CD4-positive, alpha-beta T cell (primary cell): ENCODE results near the gene CCDC186. TPM values are rescaled to one million over a fixed set of nuclear protein-coding genes. Genes with fewer than 3 reads are reported as not detected.

Source experiments
- ATAC-seq: fragments of 200-7000 bp; cut with Tn5 transposase; one replicate; pipeline ENCODE4 v1.10.0; 2022; ENCODE audit warnings: mild to moderate bottlenecking; ENCODE audit not compliant: poor library complexity
- CTCF ChIA-PET: fragments of 350-600 bp; sonication (Branson Sonifier 250); formaldehyde crosslinking; loops from one replicate; lab custom pipeline; 2021; ENCODE audit warnings: antibody characterized with exemption, inconsistent platforms; lab: Charles Lee
- POLR2A ChIA-PET: fragments of 350-600 bp; sonication (Branson Sonifier 250); formaldehyde crosslinking; loops from one replicate; lab custom pipeline; 2021; ENCODE audit warnings: antibody characterized with exemption, inconsistent platforms; lab: Charles Lee
- DNase-seq, 14 experiments: peaks; one replicate each; pipeline ENCODE4 v3.0.0-alpha.2; 2013 to 2020; ENCODE audit warnings: mixed read lengths in 2 of 14
- H3K27ac ChIP-seq, 2 donors: one replicate each; pipeline versions ENCODE4 v1.5.1 to v1.7.0; 2013; ENCODE audit warnings: low read length in 2 of 2, low read depth in 1 of 2, mild to moderate bottlenecking in 1 of 2
- H3K27me3 ChIP-seq, 2 experiments: 1 replicate in 1 of 2; 2 replicates in 1 of 2; pipeline versions ENCODE4 v1.6.1 to v1.7.0; 2013; ENCODE audit warnings: low read length in 2 of 2, control low read depth in 1 of 2, mild to moderate bottlenecking in 1 of 2, moderate library complexity in 1 of 2; ENCODE audit not compliant: insufficient read depth in 2 of 2, control insufficient read depth in 1 of 2
- H3K36me3 ChIP-seq: one replicate; pipeline ENCODE4 v1.6.1; 2013; ENCODE audit warnings: low read length, control low read depth; ENCODE audit not compliant: insufficient read depth
- H3K4me1 ChIP-seq: one replicate; pipeline ENCODE4 v1.6.1; 2013; ENCODE audit warnings: low read length, control low read depth; ENCODE audit not compliant: insufficient read depth
- H3K4me3 ChIP-seq: one replicate; pipeline ENCODE4 v1.5.1; 2013; ENCODE audit warnings: mild to moderate bottlenecking, low read length, moderate library complexity
- H3K9me3 ChIP-seq, 2 experiments: 1 replicate in 1 of 2; 2 replicates in 1 of 2; pipeline versions ENCODE4 v1.6.1 to v1.7.0; 2013; ENCODE audit warnings: low read length in 2 of 2, mild to moderate bottlenecking in 2 of 2, control low read depth in 1 of 2, moderate library complexity in 1 of 2; ENCODE audit not compliant: control insufficient read depth in 1 of 2, insufficient read depth in 1 of 2
- H3K27ac Mint-ChIP-seq: one replicate; pipeline ENCODE4 v1.8.0; 2020; ENCODE audit warnings: mixed read lengths
- H3K27me3 Mint-ChIP-seq: one replicate; pipeline ENCODE4 v1.8.0; 2021; ENCODE audit warnings: mixed read lengths
- H3K36me3 Mint-ChIP-seq: one replicate; pipeline ENCODE4 v1.8.0; 2021; ENCODE audit warnings: low read depth, mixed read lengths
- H3K4me1 Mint-ChIP-seq: one replicate; pipeline ENCODE4 v1.8.0; 2021; ENCODE audit warnings: low read depth, mixed read lengths
- H3K4me3 Mint-ChIP-seq: one replicate; pipeline ENCODE4 v1.8.0; 2020; ENCODE audit warnings: mild to moderate bottlenecking, mixed read lengths
- H3K9me3 Mint-ChIP-seq: one replicate; pipeline ENCODE4 v1.8.0; 2020; ENCODE audit warnings: mixed read lengths
- intact Hi-C, 2 experiments: fragments of 100-400 bp; cut with DNase I in 1 of 2; cut with micrococcal nuclease in 1 of 2; formaldehyde crosslinking; loops; one replicate each; pipeline versions ENCODE4 v1.15.1 to v1.9.0; 2023 to 2025; cut with DNase I, micrococcal nuclease
- total RNA-seq, 174 experiments: library from RNA in 2 of 174; stranded (reverse) in 2 of 174; gene quantifications; one replicate each; pipeline ENCODE4 v1.2.3 and lab custom pipeline; 2021 to 2026
- TF ChIP-seq, protein P1 (sequence below): fragments of 200-600 bp; IDR thresholded peaks from one replicate; pipeline ENCODE4 v1.8.0; 2022; ENCODE audit warnings: antibody characterized with exemption, mild to moderate bottlenecking

The CCDC186 gene
- total RNA-seq, 2 experiments from 2014 or later: 55.0 to 55.9 TPM

DNA sequence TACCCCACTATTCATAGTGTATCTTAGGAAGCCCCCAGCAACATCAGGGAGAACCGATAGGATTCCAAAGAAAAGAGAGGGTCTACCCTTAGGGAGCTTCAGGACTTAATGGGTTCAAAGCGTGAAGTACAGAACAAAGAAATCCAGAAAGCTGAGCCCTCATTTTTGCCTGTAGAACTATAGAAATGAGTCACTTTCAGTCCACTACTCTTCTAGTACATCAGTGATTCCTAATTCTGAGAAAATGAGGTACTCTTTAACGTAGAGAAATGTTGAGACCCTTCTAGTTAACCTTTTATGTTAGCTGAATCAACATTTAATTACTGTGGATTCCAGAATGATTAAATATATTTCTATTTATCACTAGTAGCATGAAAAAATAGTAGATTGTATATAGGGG lies 6.9 kb upstream of the CCDC186 start:
- H3K9me3 ChIP-seq: peaks cover 0 to 4% of the 10 kb centered on the region in 2 experiments
- Mint-ChIP-seq H3K27ac (no peak overlapping the region), H3K9me3 (no peaks in the 10 kb centered on the region), H3K36me3 (no peaks in the 10 kb centered on the region), H3K27me3 (no peaks in the 10 kb centered on the region), H3K4me3 (no peak overlapping the region), H3K4me1 (peaks cover 10% of the 10 kb centered on the region)
- POLR2A ChIA-PET: no interaction called here
- no peaks in the 10 kb centered on the region for H3K27me3 ChIP-seq
- H3K27ac ChIP-seq: no peak overlapping the region
- intact Hi-C loops: no loop called here
- no peak for DNase-seq
- CTCF ChIA-PET: no interaction called here
- TF ChIP-seq, protein P1, sequence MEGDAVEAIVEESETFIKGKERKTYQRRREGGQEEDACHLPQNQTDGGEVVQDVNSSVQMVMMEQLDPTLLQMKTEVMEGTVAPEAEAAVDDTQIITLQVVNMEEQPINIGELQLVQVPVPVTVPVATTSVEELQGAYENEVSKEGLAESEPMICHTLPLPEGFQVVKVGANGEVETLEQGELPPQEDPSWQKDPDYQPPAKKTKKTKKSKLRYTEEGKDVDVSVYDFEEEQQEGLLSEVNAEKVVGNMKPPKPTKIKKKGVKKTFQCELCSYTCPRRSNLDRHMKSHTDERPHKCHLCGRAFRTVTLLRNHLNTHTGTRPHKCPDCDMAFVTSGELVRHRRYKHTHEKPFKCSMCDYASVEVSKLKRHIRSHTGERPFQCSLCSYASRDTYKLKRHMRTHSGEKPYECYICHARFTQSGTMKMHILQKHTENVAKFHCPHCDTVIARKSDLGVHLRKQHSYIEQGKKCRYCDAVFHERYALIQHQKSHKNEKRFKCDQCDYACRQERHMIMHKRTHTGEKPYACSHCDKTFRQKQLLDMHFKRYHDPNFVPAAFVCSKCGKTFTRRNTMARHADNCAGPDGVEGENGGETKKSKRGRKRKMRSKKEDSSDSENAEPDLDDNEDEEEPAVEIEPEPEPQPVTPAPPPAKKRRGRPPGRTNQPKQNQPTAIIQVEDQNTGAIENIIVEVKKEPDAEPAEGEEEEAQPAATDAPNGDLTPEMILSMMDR: no peak
- H3K4me3 ChIP-seq: no peak overlapping the region
- peaks cover 3% of the 10 kb centered on the region for H3K4me1 ChIP-seq
- ATAC-seq: no peak
- H3K36me3 ChIP-seq: no peaks in the 10 kb centered on the region

DNA sequence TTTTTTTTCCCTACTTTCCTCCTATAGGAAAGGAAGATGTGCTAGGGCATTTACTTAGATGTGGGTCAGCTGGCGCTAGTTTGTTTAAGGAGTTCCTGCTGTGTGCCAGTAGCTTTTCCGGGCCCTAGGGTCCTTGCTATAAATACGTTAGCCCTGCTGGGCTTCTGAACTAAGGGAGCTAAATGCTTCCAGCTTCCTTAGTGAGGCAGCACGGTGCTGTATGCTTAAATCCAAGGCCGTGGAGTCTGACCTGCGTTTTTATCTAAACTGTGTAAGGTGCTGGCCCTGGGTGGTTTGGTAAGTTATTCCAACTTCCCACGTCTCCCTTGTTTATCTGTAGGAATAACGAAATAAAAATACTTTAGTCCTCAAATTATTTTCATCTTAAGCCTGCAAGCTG lies 5.7 kb upstream of the CCDC186 start:
- CTCF ChIA-PET: no interaction called here
- no peak overlapping the region for H3K27ac Mint-ChIP-seq
- no peak overlapping the region for H3K27ac ChIP-seq
- peaks cover 20% of the 10 kb centered on the region for H3K4me1 Mint-ChIP-seq
- H3K9me3 Mint-ChIP-seq: no peaks in the 10 kb centered on the region
- H3K27me3 ChIP-seq: no peaks in the 10 kb centered on the region
- no peaks in the 10 kb centered on the region for H3K36me3 ChIP-seq
- POLR2A ChIA-PET: no interaction called here
- no peak overlapping the region for H3K4me3 Mint-ChIP-seq
- no peaks in the 10 kb centered on the region for H3K27me3 Mint-ChIP-seq
- TF ChIP-seq, protein P1: no peak
- no peak overlapping the region for H3K4me3 ChIP-seq
- H3K4me1 ChIP-seq: peaks cover 3% of the 10 kb centered on the region
- intact Hi-C loops: loop anchor here (10.0 kb wide), 3 partner anchors 345 to 1995 kb away; partner anchors contain the start of genes GPAM (in 1 of the 2) and TRUB1 (in 1 of the 2)
- H3K36me3 Mint-ChIP-seq: peaks cover 3% of the 10 kb centered on the region
- peaks cover 0 to 4% of the 10 kb centered on the region in 2 experiments for H3K9me3 ChIP-seq
- DNase-seq (no peak), ATAC-seq (no peak)

DNA sequence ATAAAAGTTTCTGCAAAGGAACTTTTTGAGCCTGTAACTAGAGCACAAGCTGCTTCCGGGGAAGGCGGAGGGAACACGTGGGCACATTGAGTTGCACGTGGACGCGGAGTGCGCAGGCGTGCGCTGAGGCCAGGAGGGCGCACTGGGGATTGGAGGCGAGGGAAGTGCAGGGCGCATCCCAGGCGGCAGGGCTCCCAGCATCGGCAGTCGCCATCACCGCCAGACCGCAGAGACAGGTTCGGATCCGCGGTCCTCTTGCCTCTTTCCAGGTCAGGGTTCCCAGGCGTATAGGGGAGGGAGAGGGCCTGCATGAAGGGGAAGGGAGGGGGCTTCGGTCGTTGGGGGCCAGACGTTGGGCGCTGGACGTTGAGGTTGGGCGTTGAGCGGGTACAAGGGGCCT lies 5.1 kb upstream of the CCDC186 start, which contains the start of gene TDRD1:
Gene TDRD1, plus strand, starts transcription at position 206 of the 400 bp plus-strand sequence. CDS start 8,479 bp downstream, outside the sequence.
- Histone ChIP-seq H3K36me3 (no peaks in the 10 kb centered on the region), H3K9me3 (peaks cover 0 to 4% of the 10 kb centered on the region in 2 experiments), H3K4me1 (peaks cover 3% of the 10 kb centered on the region), H3K27me3 (no peaks in the 10 kb centered on the region), H3K27ac (no peak within 1 kb of the TSS), H3K4me3 (no peak within 1 kb of the TSS)
- peaks cover 23% of the 10 kb centered on the region for H3K4me1 Mint-ChIP-seq
- no peaks in the 10 kb centered on the region for H3K9me3 Mint-ChIP-seq
- intact Hi-C loops: loop anchor here (10.0 kb wide), 3 partner anchors 346 to 1994 kb away; partner anchors contain the start of genes GPAM (in 1 of the 2) and TRUB1 (in 1 of the 2)
- DNase-seq: peak in 2 of 14 experiments; percentile 3 to 31
- ChIA-PET POLR2A (no interaction called here), CTCF (no interaction called here)
- peaks cover 8% of the 10 kb centered on the region for H3K36me3 Mint-ChIP-seq
- H3K4me3 Mint-ChIP-seq: peak within 1 kb of the TSS; percentile 7
- no peaks in the 10 kb centered on the region for H3K27me3 Mint-ChIP-seq
- H3K27ac Mint-ChIP-seq: no peak within 1 kb of the TSS
- ATAC-seq: no peak
- TF ChIP-seq, protein P1: no peak
